Central memory CD8-positive, alpha-beta T cell (primary cell): Measurements from ENCODE around the gene ZFP42.

Source experiments
- ATAC-seq: fragments of 150-1000 bp; cut with Tn5 transposase; replicated peaks from 2 replicates; pipeline ENCODE4 v1.10.0; 2022; ENCODE audit warnings: mild to moderate bottlenecking, moderate FRiP score, moderate number of reproducible peaks; ENCODE audit not compliant: poor library complexity, severe bottlenecking; ENCODE audit errors: extremely low read depth
- DNase-seq, 2 donors: peaks; one replicate each; pipeline ENCODE4 v3.0.0; 2021; ENCODE audit warnings: low spot score in 2 of 2
- H3K27ac Mint-ChIP-seq: one replicate; pipeline ENCODE4 v1.8.0; 2022; ENCODE audit warnings: low read depth, mild to moderate bottlenecking, moderate library complexity, mixed read lengths
- H3K27me3 Mint-ChIP-seq: one replicate; pipeline ENCODE4 v1.8.0; 2022; ENCODE audit warnings: mixed read lengths
- H3K36me3 Mint-ChIP-seq: one replicate; pipeline ENCODE4 v1.8.0; 2022; ENCODE audit warnings: mild to moderate bottlenecking, moderate library complexity, mixed read lengths; ENCODE audit not compliant: insufficient read depth
- H3K4me1 Mint-ChIP-seq: one replicate; pipeline ENCODE4 v1.8.0; 2022; ENCODE audit warnings: mixed read lengths
- H3K4me3 Mint-ChIP-seq: one replicate; pipeline ENCODE4 v1.8.0; 2022; ENCODE audit warnings: mild to moderate bottlenecking, moderate library complexity, mixed read lengths
- H3K9me3 Mint-ChIP-seq: one replicate; pipeline ENCODE4 v1.8.0; 2022; ENCODE audit warnings: mixed read lengths

The ZFP42 gene

DNA sequence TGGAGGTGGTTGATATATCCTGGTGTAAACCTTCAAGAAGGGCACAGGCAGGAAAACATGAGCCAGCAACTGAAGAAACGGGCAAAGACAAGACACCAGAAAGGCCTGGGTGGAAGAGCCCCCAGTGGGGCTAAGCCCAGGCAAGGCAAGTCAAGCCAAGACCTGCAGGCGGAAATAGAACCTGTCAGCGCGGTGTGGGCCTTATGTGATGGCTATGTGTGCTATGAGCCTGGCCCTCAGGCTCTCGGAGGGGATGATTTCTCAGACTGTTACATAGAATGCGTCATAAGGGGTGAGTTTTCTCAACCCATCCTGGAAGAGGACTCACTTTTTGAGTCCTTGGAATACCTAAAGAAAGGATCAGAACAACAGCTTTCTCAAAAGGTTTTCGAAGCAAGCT, 7.2 kb downstream of the ZFP42 start:
- Mint-ChIP-seq H3K27me3 (no peaks in the 10 kb centered on the region), H3K4me3 (no peak overlapping the region), H3K9me3 (peaks cover 7% of the 10 kb centered on the region), H3K27ac (no peak overlapping the region), H3K36me3 (no peaks in the 10 kb centered on the region), H3K4me1 (no peaks in the 10 kb centered on the region)
- DNase-seq, result no peak
- ATAC-seq, result no peak

DNA sequence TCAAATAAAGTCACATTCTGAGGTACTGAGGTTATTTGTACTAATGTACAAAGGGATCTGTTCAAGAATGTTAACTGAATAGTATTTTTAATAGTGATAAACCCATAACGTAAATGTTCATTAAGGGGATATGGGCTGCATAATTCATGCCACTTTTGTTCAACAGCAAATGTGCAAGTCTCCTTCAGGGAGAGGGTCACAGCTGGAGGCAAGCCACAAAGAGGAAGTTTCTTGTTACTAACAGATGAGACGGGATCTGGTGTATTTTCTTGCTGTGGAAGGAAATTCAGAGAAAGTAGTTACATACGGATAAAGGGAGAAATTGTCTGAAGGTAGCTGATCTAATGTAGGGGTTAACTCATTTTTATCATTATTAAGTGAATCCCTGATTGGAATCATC, 10.0 kb downstream of the ZFP42 start:
- H3K4me3 Mint-ChIP-seq, result no peak overlapping the region
- H3K27me3 Mint-ChIP-seq, result no peaks in the 10 kb centered on the region
- no peaks in the 10 kb centered on the region for H3K4me1 Mint-ChIP-seq
- no peaks in the 10 kb centered on the region for H3K36me3 Mint-ChIP-seq
- peaks cover 17% of the 10 kb centered on the region for H3K9me3 Mint-ChIP-seq
- DNase-seq, result no peak
- no peak overlapping the region for H3K27ac Mint-ChIP-seq
- ATAC-seq, result no peak

DNA sequence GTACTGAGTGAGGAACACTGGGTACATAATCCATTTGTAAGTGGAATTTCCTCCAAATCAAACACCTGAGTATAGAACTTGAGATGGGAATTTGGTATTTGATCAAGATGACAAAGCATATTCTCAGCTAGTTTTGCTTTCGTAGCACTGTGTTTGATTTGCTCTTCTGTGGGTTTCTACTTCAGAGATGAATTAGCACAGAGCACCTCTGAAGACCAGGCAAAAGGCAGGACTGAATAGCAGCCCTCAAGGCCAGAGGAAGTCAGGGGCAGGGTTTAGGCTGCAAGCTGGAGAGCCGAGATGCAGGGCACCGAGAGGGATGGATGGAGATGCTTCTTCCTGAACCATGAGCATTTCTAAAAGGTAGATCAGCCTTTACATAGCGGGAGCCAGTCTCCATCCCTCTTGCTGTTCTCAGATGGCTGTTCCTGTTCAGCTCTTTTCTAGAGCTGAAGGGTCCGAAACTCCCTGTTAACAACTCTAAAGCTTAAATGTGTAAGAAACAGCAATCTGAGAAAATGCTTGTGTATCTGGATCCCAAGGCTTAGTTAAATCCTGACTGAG, 10.8 kb downstream of the ZFP42 start:
- H3K9me3 Mint-ChIP-seq, result peaks cover 17% of the 10 kb centered on the region
- ATAC-seq (no peak), DNase-seq (no peak)
- H3K36me3 Mint-ChIP-seq, result no peaks in the 10 kb centered on the region
- H3K27ac Mint-ChIP-seq, result no peak overlapping the region
- no peak overlapping the region for H3K4me3 Mint-ChIP-seq
- H3K27me3 Mint-ChIP-seq, result no peaks in the 10 kb centered on the region
- H3K4me1 Mint-ChIP-seq, result no peaks in the 10 kb centered on the region

- Mint-ChIP-seq H3K9me3 (peaks cover 17% of the 10 kb centered on the region), H3K4me3 (no peak overlapping the region), H3K27ac (no peak overlapping the region), H3K27me3 (no peaks in the 10 kb centered on the region), H3K36me3 (no peaks in the 10 kb centered on the region), H3K4me1 (no peaks in the 10 kb centered on the region)
- ATAC-seq (no peak), DNase-seq (no peak)
These were observed 12.8 kb downstream of the ZFP42 start for GRCh38 chr4:188008377-188008776.

DNA sequence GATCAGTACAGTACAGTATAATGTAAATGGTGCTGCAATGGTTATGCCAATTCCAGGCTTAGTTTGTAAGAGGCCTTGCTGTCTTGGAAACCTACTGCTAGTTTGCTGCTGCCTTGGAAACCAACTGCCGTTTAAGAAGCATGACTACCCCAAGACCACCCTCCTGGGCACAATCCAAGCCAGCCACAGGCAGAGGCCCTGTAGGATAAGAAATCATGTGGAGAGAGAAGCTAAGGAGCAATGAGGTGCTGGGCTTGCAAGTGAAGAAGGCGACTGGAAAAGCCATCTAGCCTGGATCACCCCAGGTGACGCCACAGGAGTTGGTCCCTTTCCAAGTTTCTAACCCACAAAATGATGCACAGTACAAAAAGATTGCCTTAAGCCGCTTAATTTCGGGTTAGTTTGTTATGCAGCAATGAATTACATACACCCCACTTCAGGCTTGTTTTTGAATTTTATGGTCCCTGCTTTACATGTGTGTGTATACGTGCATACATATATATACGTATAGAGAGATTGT, 16.9 kb downstream of the ZFP42 start:
- no peaks in the 10 kb centered on the region for H3K27me3 Mint-ChIP-seq
- no peaks in the 10 kb centered on the region for H3K36me3 Mint-ChIP-seq
- no peak overlapping the region for H3K4me3 Mint-ChIP-seq
- peaks cover 17% of the 10 kb centered on the region for H3K9me3 Mint-ChIP-seq
- no peak for DNase-seq
- H3K27ac Mint-ChIP-seq, result no peak overlapping the region
- ATAC-seq, result no peak
- no peaks in the 10 kb centered on the region for H3K4me1 Mint-ChIP-seq

GRCh38 chr4:188015025-188015940, 19.7 kb downstream of the ZFP42 start:
- no peak overlapping the region for H3K27ac Mint-ChIP-seq
- peaks cover 6% of the 10 kb centered on the region for H3K9me3 Mint-ChIP-seq
- H3K4me1 Mint-ChIP-seq, result no peaks in the 10 kb centered on the region
- DNase-seq (no peak), ATAC-seq (no peak)
- H3K36me3 Mint-ChIP-seq, result no peaks in the 10 kb centered on the region
- H3K4me3 Mint-ChIP-seq, result no peak overlapping the region
- no peaks in the 10 kb centered on the region for H3K27me3 Mint-ChIP-seq

- DNase-seq, result no peak
- ATAC-seq, result no peak
- Mint-ChIP-seq H3K4me1 (no peaks in the 10 kb centered on the region), H3K27ac (no peak overlapping the region), H3K4me3 (no peak overlapping the region), H3K36me3 (no peaks in the 10 kb centered on the region), H3K27me3 (no peaks in the 10 kb centered on the region), H3K9me3 (peaks cover 6% of the 10 kb centered on the region)
These were observed 21.2 kb downstream of the ZFP42 start for GRCh38 chr4:188016754-188017153.

- Mint-ChIP-seq H3K9me3 (peaks cover 6% of the 10 kb centered on the region), H3K4me3 (no peak overlapping the region), H3K4me1 (no peaks in the 10 kb centered on the region), H3K27ac (no peak overlapping the region), H3K36me3 (no peaks in the 10 kb centered on the region), H3K27me3 (no peaks in the 10 kb centered on the region)
- ATAC-seq (no peak), DNase-seq (no peak)
These were observed 22.7 kb downstream of the ZFP42 start for GRCh38 chr4:188018262-188018661.

GRCh38 chr4:188021548-188022249, 26.1 kb downstream of the ZFP42 start:
- DNase-seq (no peak), ATAC-seq (no peak)
- no peak overlapping the region for H3K4me3 Mint-ChIP-seq
- no peaks in the 10 kb centered on the region for H3K27me3 Mint-ChIP-seq
- H3K27ac Mint-ChIP-seq, result no peak overlapping the region
- no peaks in the 10 kb centered on the region for H3K4me1 Mint-ChIP-seq
- no peaks in the 10 kb centered on the region for H3K36me3 Mint-ChIP-seq
- peaks cover 2% of the 10 kb centered on the region for H3K9me3 Mint-ChIP-seq

GRCh38 chr4:188023682-188024081, 28.1 kb downstream of the ZFP42 start:
- Mint-ChIP-seq H3K4me1 (no peaks in the 10 kb centered on the region), H3K27me3 (no peaks in the 10 kb centered on the region), H3K9me3 (peaks cover 6% of the 10 kb centered on the region)

DNA sequence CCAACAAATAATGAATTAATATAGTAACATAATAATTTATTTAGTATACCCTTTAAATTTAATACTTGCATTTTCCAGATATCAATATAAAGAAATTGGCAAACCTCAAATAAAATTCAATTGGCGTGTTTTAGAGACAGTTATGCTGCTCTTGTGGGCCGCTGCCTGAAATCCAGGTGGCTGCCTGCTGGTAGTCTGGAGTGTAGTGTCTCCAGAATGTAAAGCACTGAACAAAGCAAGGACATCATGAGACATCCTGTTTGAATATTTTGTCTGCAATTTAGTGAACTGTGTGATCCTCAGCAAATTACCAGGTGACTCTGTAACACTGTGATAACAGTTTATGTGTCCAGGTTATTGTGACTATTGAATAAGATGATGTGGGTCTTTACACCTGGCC, 29.9 kb downstream of the ZFP42 start:
- peaks cover 13% of the 10 kb centered on the region for H3K9me3 Mint-ChIP-seq
- H3K4me3 Mint-ChIP-seq, result no peak overlapping the region
- H3K27ac Mint-ChIP-seq, result no peak overlapping the region
- no peaks in the 10 kb centered on the region for H3K27me3 Mint-ChIP-seq
- H3K4me1 Mint-ChIP-seq, result no peaks in the 10 kb centered on the region
- ATAC-seq, result no peak
- no peak for DNase-seq
- peaks cover 2% of the 10 kb centered on the region for H3K36me3 Mint-ChIP-seq

More at GRCh38 chr4:188023682-188024081, 28.1 kb downstream of the ZFP42 start:
- ATAC-seq (no peak), DNase-seq (no peak)
- Mint-ChIP-seq H3K4me3 (no peak overlapping the region), H3K36me3 (peaks cover under 1% of the 10 kb centered on the region), H3K27ac (no peak overlapping the region)

DNA sequence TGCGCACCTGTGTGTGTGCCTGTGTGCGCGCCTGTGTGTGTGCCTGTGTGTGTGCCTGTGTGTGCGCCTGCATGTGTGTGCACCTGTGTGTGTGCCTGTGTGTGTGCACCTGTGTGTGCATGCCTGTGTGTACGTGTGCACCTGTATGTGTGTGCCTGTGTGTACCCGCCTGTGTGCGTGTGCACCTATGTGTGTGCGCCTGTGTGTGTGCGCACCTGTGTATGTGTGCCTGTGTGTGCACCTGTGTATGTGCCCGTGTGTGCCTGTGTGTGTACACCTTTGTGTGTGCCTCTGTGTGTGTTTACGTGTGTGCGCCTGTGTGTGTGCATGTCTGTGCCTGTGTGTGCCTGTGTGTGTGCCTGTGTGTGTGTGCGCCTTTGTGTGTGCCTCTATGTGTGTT, 33.5 kb downstream of the ZFP42 start:
- no peak overlapping the region for H3K27ac Mint-ChIP-seq
- peaks cover 2% of the 10 kb centered on the region for H3K36me3 Mint-ChIP-seq
- ATAC-seq, result no peak
- H3K9me3 Mint-ChIP-seq, result peaks cover 18% of the 10 kb centered on the region
- H3K4me1 Mint-ChIP-seq, result no peaks in the 10 kb centered on the region
- H3K27me3 Mint-ChIP-seq, result no peaks in the 10 kb centered on the region
- no peak for DNase-seq
- H3K4me3 Mint-ChIP-seq, result no peak overlapping the region
